AG04450 (cell line): Measurements from ENCODE around the gene TRIP12. TPM values are rescaled to one million over a fixed set of nuclear protein-coding genes. Genes with fewer than 3 reads are reported as not detected.

Experiments
- CTCF ChIA-PET: fragments of 300-600, 350-600 bp; formaldehyde crosslinking; extraction: SDS; loops from one replicate; lab custom pipeline; 2022; ENCODE audit warnings: antibody characterized with exemption, inconsistent platforms; lab: Charles Lee
- POLR2A ChIA-PET: fragments of 350-600 bp; formaldehyde crosslinking; extraction: SDS; loops from one replicate; lab custom pipeline; 2021; ENCODE audit warnings: antibody characterized with exemption, inconsistent platforms; lab: Yijun Ruan, JAX
- DNase-seq: peaks from one replicate; pipeline ENCODE4 v3.0.0-alpha.2; 2011; ENCODE audit warnings: low read depth, low spot score
- H3K27ac ChIP-seq: one replicate; pipeline ENCODE4 v1.5.1; 2012; ENCODE audit warnings: low read depth, low read length, control low read depth
- H3K27me3 ChIP-seq: one replicate; pipeline ENCODE4 v1.6.0; 2012; ENCODE audit warnings: low read length; ENCODE audit not compliant: control insufficient read depth, insufficient read depth
- H3K4me3 ChIP-seq: 2 replicates; pipeline ENCODE4 v1.5.1; 2011; ENCODE audit warnings: mild to moderate bottlenecking, low read depth, low read length, control low read depth
- H3K9me3 ChIP-seq: 2 replicates; pipeline ENCODE4 v1.5.1; 2012; ENCODE audit warnings: low read length; ENCODE audit not compliant: control insufficient read depth, insufficient read depth
- CTCF ChIP-seq: IDR thresholded peaks from 2 replicates; pipeline ENCODE4 v1.5.1; 2011; ENCODE audit warnings: low read depth, low read length, control low read depth, inconsistent platforms
- polyA plus RNA-seq: library from polyadenylated mRNA; depleted of rRNA; stranded (reverse); fragments of >200 nt; gene quantifications from 2 replicates; pipeline ENCODE4 v1.2.3, GENCODE V29; 2011

The TRIP12 gene
- polyA plus RNA-seq, 1 experiment = 170 TPM

DNA sequence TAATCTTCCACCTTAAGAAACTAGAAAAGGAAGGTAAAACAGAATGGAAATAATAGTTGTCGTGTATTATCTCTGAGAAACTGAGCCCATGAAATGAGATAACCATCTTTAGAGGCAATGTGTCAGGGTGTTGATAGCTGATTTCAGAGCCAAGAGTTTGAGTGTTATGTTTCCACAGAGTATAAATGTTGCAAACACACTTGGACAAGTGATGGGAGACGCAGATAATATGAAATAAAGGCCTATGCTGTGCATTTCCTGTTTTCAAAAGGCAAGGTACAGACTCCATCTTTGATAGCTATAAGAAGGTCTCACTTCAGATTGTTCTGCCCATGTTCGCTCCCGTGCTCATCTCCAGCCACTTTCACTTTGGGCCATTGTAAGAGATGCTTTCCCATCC lies 181.5 kb downstream of the TRIP12 start:
- Histone ChIP-seq H3K9me3 (no peaks in the 10 kb centered on the region; the same call in 1 of the 2 replicates), H3K27me3 (no peaks in the 10 kb centered on the region), H3K4me3 (no peak overlapping the region), H3K27ac (no peak overlapping the region)
- DNase-seq = no peak
- ChIA-PET CTCF (interaction anchor here (0.6 to 0.9 kb wide), 2 partner anchors 9 to 28 kb away, joined by 3 read pairs; no protein-coding TSS in a partner anchor), POLR2A (no interaction called here)
- no peak for TF ChIP-seq CTCF

DNA sequence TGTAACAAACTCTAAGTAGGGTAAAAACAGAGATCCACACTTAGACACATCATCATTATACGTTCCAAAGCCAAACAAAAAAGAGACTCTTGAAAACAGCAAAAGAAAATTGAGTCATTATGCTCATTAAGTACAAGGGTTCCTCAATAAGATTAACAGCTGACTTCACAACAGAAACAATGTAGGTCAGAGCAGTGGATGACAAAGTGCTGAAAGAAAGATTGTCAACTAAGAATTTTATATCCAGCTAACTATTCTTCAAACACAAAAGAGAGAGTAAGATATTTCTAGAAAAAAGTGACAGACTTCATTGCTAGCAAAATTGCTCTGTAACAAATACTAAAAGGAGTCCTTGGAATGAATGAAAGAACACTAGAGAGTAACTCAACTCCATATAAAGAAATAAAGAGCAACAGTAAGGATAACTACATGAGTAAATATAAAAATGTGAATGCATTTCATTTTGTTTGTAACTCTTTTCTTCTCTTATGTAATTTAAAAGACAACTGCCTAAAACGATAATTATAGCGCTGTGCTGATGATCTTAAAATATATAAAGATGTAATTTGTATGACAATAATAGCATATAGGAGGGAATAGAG lies 183.7 kb downstream of the TRIP12 start:
- no peaks in the 10 kb centered on the region; the same call in 1 of the 2 replicates for H3K9me3 ChIP-seq
- H3K27me3 ChIP-seq = no peaks in the 10 kb centered on the region
- ChIA-PET POLR2A (no interaction called here), CTCF (no interaction called here)
- no peak for DNase-seq
- no peak overlapping the region for H3K4me3 ChIP-seq
- no peak for TF ChIP-seq CTCF
- H3K27ac ChIP-seq = no peak overlapping the region

GRCh38 chr2:229734410-229734809 lies 187.4 kb downstream of the TRIP12 start:
- ChIA-PET POLR2A (no interaction called here), CTCF (no interaction called here)
- Histone ChIP-seq H3K4me3 (no peak overlapping the region), H3K9me3 (no peaks in the 10 kb centered on the region; the same call in 1 of the 2 replicates), H3K27ac (no peak overlapping the region), H3K27me3 (no peaks in the 10 kb centered on the region)
- no peak for DNase-seq
- no peak for TF ChIP-seq CTCF

GRCh38 chr2:229733611-229734245 lies 188.1 kb downstream of the TRIP12 start:
- no peak for TF ChIP-seq CTCF
- Histone ChIP-seq H3K9me3 (no peaks in the 10 kb centered on the region; the same call in 1 of the 2 replicates), H3K27me3 (no peaks in the 10 kb centered on the region), H3K4me3 (no peak overlapping the region), H3K27ac (no peak overlapping the region)
- ChIA-PET CTCF (no interaction called here), POLR2A (no interaction called here)
- DNase-seq = no peak

DNA sequence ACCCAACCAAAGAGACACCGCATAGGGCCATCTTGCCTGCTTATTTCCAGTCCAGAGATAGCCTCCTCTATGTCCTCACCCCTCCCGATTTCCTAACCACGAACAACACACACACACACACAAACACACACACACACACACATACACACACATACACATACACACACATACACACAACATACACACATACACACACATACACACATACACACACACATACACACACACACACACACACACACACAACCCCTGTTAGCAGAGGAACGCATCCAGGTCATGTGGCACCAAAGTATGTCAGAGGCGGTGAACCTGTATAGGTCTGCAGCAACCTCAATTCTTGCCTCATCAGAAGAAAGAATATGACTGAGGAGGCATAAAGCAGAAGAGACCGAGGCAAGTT lies 188.9 kb downstream of the TRIP12 start:
- H3K4me3 ChIP-seq = no peak overlapping the region
- H3K27me3 ChIP-seq = no peaks in the 10 kb centered on the region
- H3K9me3 ChIP-seq = no peaks in the 10 kb centered on the region; the same call in 1 of the 2 replicates
- ChIA-PET POLR2A (no interaction called here), CTCF (no interaction called here)
- DNase-seq = no peak
- no peak for TF ChIP-seq CTCF
- no peak overlapping the region for H3K27ac ChIP-seq
